RWPE1 (cell line): ENCODE data around the gene CFAP210.
"Not testable (repeated sequence)": the region's sequence is repeated elsewhere in the genome, so short reads cannot be mapped to it uniquely, and the experiment has no call there.

Experiments used
- CTCF ChIA-PET: fragments of 350-600 bp; sonication (Branson Sonifier 250); formaldehyde crosslinking; extraction: SDS; loops from one replicate; lab custom pipeline; 2021; lab: Yijun Ruan, JAX
- POLR2A ChIA-PET: fragments of 400-600 bp; formaldehyde crosslinking; extraction: SDS; loops from one replicate; lab custom pipeline; 2020; ENCODE audit warnings: antibody characterized with exemption; ENCODE audit not compliant: low non-redundant PET; lab: Yijun Ruan, JAX
- DNase-seq: peaks from one replicate; pipeline ENCODE4 v3.0.0; 2012; ENCODE audit warnings: low spot score
- H3K27ac ChIP-seq: fragments of 450-650 bp; 2 replicates; pipeline ENCODE4 v1.5.1; 2017
- TF ChIP-seq, protein P1 (sequence below): fragments of 450-650 bp; conservative IDR thresholded peaks from 2 replicates; pipeline ENCODE4 v1.5.1; 2017; ENCODE audit warnings: low read depth, mild to moderate bottlenecking

CFAP210 gene

GRCh38 chr2:169692718-169693117 lies 1.5 kb downstream of the CFAP210 start:
- H3K27ac ChIP-seq = no peak overlapping the region
- POLR2A ChIA-PET = no interaction called here
- DNase-seq = no peak
- TF ChIP-seq, protein P1, sequence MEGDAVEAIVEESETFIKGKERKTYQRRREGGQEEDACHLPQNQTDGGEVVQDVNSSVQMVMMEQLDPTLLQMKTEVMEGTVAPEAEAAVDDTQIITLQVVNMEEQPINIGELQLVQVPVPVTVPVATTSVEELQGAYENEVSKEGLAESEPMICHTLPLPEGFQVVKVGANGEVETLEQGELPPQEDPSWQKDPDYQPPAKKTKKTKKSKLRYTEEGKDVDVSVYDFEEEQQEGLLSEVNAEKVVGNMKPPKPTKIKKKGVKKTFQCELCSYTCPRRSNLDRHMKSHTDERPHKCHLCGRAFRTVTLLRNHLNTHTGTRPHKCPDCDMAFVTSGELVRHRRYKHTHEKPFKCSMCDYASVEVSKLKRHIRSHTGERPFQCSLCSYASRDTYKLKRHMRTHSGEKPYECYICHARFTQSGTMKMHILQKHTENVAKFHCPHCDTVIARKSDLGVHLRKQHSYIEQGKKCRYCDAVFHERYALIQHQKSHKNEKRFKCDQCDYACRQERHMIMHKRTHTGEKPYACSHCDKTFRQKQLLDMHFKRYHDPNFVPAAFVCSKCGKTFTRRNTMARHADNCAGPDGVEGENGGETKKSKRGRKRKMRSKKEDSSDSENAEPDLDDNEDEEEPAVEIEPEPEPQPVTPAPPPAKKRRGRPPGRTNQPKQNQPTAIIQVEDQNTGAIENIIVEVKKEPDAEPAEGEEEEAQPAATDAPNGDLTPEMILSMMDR = no peak
- CTCF ChIA-PET = interaction anchor here (0.7 to 0.8 kb wide), 2 partner anchors 13 to 732 kb away, joined by 3 to 5 read pairs; no protein-coding TSS in a partner anchor

GRCh38 chr2:169690958-169691357 lies 3.2 kb downstream of the CFAP210 start:
- no peak for DNase-seq
- TF ChIP-seq, protein P1 = no peak
- ChIA-PET CTCF (no interaction called here), POLR2A (no interaction called here)
- H3K27ac ChIP-seq = no peak overlapping the region

GRCh38 chr2:169687943-169688342 lies 6.3 kb downstream of the CFAP210 start:
- CTCF ChIA-PET = interaction anchor here (0.6 kb wide), 1 partner anchor 11 kb away, joined by 3 read pairs; no protein-coding TSS in a partner anchor
- DNase-seq, H3K27ac ChIP-seq, POLR2A ChIA-PET: not testable (repeated sequence)

DNA sequence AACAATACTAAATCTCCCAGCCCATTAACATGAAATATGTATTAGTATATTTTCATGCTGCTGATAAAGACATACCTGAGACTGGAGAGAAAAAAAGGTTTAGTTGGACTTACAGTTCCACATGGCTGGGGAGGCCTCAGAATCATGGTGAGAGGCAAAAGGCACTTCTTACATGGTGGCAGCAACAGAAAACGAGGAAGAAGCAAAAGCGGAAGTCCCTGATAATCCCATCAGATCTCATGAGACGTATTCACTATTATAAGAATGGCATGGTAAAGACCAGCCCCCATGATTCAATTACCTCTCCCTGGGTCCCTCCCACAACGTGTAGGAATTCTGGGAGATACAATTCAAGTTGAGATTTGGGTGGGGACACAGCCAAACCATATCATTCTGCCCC lies 7.4 kb downstream of the CFAP210 start:
- POLR2A ChIA-PET, H3K27ac ChIP-seq, DNase-seq: not testable (repeated sequence)
- CTCF ChIA-PET = interaction anchor here (0.6 kb wide), 1 partner anchor 172 kb away, joined by 3 read pairs; no protein-coding TSS in a partner anchor

DNA sequence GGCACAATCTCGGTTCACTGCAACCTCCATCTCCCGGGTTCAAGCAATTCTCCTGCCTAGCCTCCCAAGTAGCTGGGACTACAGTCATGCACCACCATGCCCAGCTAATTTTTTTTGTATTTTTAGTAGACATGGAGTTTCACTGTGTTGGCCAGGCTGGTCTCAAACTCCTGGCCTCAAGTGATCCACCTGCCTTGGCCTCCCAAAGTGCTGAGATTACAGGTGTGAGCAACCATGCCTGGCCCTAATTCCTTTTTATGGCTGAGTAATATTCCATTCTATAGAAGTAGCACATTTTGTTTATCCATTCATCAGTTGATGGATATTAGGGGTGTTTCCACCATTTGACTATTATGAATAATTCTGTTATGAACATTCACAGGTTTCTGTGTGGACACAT lies 9.5 kb downstream of the CFAP210 start:
- H3K27ac ChIP-seq, POLR2A ChIA-PET, DNase-seq: not testable (repeated sequence)
- CTCF ChIA-PET = interaction anchor here (0.6 kb wide), 1 partner anchor 225 kb away, joined by 3 read pairs; no protein-coding TSS in a partner anchor

GRCh38 chr2:169684135-169684565 lies 10.1 kb downstream of the CFAP210 start:
- H3K27ac ChIP-seq = no peak overlapping the region
- ChIA-PET CTCF (no interaction called here), POLR2A (no interaction called here)
- DNase-seq = no peak
- TF ChIP-seq, protein P1 = no peak

- TF ChIP-seq, protein P1 = no peak
- H3K27ac ChIP-seq = no peak overlapping the region
- POLR2A ChIA-PET = no interaction called here
- CTCF ChIA-PET = no interaction called here
- DNase-seq = no peak
Measured at GRCh38 chr2:169683425-169684134, 10.6 kb downstream of the CFAP210 start.

GRCh38 chr2:169683054-169683424 lies 11.2 kb downstream of the CFAP210 start:
- ChIA-PET POLR2A (no interaction called here), CTCF (no interaction called here)
- H3K27ac ChIP-seq = no peak overlapping the region
- TF ChIP-seq, protein P1 = no peak
- no peak for DNase-seq
